Osteoblast (primary cell): ENCODE measurements around the gene CCDC12. TPM values are rescaled to one million over a fixed set of nuclear protein-coding genes. Genes with fewer than 3 reads are reported as not detected.
A peak's percentile ranks its signal among the peaks of the same experiment; 100 is the strongest.

Experiments
- DNase-seq: peaks from one replicate; pipeline ENCODE4 v3.0.0; 2011; ENCODE audit warnings: low spot score, mixed read lengths; ENCODE audit not compliant: insufficient read length; ENCODE audit errors: missing footprints
- H2AFZ ChIP-seq: 2 replicates; pipeline ENCODE4 v1.6.0; 2011; ENCODE audit warnings: mild to moderate bottlenecking, low read length
- H3K27ac ChIP-seq: 2 replicates; pipeline ENCODE4 v1.5.1; 2011; ENCODE audit warnings: mild to moderate bottlenecking, low read depth, low read length, moderate library complexity
- H3K27me3 ChIP-seq: 2 replicates; pipeline ENCODE4 v1.6.0; 2012; ENCODE audit warnings: mild to moderate bottlenecking, control low read depth, inconsistent platforms, low read length, moderate library complexity; ENCODE audit not compliant: insufficient read depth
- H3K36me3 ChIP-seq: 2 replicates; pipeline ENCODE4 v1.5.1; 2011; ENCODE audit warnings: mild to moderate bottlenecking, low read length, control low read depth, moderate library complexity; ENCODE audit not compliant: insufficient read depth
- H3K4me1 ChIP-seq: 2 replicates; pipeline ENCODE4 v1.5.1; 2011; ENCODE audit warnings: mild to moderate bottlenecking, low read length, control low read depth, moderate library complexity; ENCODE audit not compliant: insufficient read depth
- H3K4me2 ChIP-seq: 2 replicates; pipeline ENCODE4 v1.6.0; 2011; ENCODE audit warnings: mild to moderate bottlenecking, low read length; ENCODE audit not compliant: insufficient read depth
- H3K4me3 ChIP-seq: fragments of 200-600 bp; sonication (generic); 3 replicates; pipeline ENCODE4 v1.5.1; 2012; ENCODE audit warnings: mild to moderate bottlenecking, low read length, inconsistent platforms; ENCODE audit not compliant: insufficient read depth
- H3K79me2 ChIP-seq: 2 replicates; pipeline ENCODE4 v1.6.0; 2012; ENCODE audit warnings: mild to moderate bottlenecking, low read length, control low read depth, inconsistent platforms; ENCODE audit not compliant: insufficient read depth
- H3K9me3 ChIP-seq: 2 replicates; pipeline ENCODE4 v1.5.1; 2011; ENCODE audit warnings: low read depth, low read length, control low read depth
- H4K20me1 ChIP-seq: 2 replicates; pipeline ENCODE4 v1.6.0; 2012; ENCODE audit warnings: mild to moderate bottlenecking, low read length, control low read depth; ENCODE audit not compliant: insufficient read depth
- total RNA-seq: library from RNA; depleted of rRNA; stranded (reverse); fragments of >200 nt; gene quantifications from 2 replicates; pipeline ENCODE4 v1.2.3, GENCODE V29; 2012
- TF ChIP-seq, protein P1 (sequence below): IDR thresholded peaks from 2 replicates; pipeline ENCODE4 v1.5.1; 2011; ENCODE audit warnings: mild to moderate bottlenecking, low read depth, low read length, moderate library complexity; ENCODE audit errors: extremely low read depth

CCDC12 gene
- 17.4 and 20.6 TPM in 2 replicates for total RNA-seq

DNA sequence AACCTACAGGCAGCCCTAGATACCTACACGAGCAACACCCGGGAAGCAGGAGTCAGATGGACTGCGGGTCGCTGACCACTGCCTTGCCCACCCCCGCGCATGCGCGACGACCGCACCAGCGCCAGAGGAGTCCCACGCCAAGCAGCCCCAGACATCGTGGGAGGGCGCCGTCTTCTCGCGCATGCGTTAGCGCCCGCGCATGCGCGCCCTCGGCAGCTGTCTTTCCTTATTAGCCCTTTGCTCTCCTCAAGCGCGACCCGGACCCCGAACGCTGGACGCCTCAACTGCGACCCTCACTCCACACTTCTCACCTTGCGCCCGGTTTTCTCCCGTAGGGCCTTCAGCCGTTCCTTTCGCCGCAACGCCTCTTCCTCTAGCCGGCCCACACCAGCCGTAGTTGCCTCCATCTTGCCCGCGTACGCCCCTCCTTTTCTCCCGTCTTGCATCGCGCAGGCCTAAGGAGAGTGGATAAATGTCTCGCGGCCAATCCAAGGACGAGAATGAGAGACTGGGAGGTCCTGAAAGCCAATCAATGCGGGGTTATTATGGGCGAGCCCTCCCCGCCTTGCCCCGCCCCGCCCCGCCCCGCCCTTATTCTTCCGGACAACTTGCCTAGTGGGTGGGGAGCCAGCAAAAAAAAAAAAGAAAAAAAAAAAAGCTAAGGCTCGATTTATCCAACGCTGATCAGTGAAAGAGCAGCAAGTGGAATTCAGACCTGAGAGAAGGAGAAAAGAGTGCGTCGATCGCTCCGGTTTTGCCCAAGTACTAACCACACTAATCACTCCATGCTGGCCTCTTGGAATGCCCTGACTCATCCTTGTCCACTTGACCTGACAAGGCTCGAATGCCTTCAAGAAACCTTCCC lies at the start of gene CCDC12:
Gene CCDC12 (minus strand): TSS at position 420 of the 865 bp plus-strand sequence. CDS start 13 bp downstream, at position 407.
- Histone ChIP-seq H2AFZ (peak within 1 kb of the TSS; percentile 99), H3K36me3 (no peaks in the 10 kb centered on the region), H3K4me2 (peak within 1 kb of the TSS; percentile 82), H3K9me3 (no peaks in the 10 kb centered on the region), H3K4me3 (peak within 1 kb of the TSS; percentile 97), H4K20me1 (peaks cover 31% of the 10 kb centered on the region), H3K4me1 (peaks cover 8% of the 10 kb centered on the region), H3K27me3 (no peaks in the 10 kb centered on the region), H3K27ac (peak within 1 kb of the TSS; percentile 99), H3K79me2 (peaks cover 44% of the 10 kb centered on the region)
- DNase-seq = peak; percentile 100
- TF ChIP-seq, protein P1, sequence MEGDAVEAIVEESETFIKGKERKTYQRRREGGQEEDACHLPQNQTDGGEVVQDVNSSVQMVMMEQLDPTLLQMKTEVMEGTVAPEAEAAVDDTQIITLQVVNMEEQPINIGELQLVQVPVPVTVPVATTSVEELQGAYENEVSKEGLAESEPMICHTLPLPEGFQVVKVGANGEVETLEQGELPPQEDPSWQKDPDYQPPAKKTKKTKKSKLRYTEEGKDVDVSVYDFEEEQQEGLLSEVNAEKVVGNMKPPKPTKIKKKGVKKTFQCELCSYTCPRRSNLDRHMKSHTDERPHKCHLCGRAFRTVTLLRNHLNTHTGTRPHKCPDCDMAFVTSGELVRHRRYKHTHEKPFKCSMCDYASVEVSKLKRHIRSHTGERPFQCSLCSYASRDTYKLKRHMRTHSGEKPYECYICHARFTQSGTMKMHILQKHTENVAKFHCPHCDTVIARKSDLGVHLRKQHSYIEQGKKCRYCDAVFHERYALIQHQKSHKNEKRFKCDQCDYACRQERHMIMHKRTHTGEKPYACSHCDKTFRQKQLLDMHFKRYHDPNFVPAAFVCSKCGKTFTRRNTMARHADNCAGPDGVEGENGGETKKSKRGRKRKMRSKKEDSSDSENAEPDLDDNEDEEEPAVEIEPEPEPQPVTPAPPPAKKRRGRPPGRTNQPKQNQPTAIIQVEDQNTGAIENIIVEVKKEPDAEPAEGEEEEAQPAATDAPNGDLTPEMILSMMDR = no peak

- peaks cover 56% of the 10 kb centered on the region for H3K79me2 ChIP-seq
These were observed 48.4 kb upstream of the CCDC12 start for GRCh38 chr3:47024932-47025331.

GRCh38 chr3:47022641-47023071 lies 46.1 kb upstream of the CCDC12 start:
- H3K36me3 ChIP-seq = peaks cover 9% of the 10 kb centered on the region
- no peak overlapping the region for H3K4me2 ChIP-seq
- H3K9me3 ChIP-seq = no peaks in the 10 kb centered on the region
- TF ChIP-seq, protein P1 = no peak
- no peak overlapping the region for H2AFZ ChIP-seq
- DNase-seq = peak; percentile 19
- H3K4me1 ChIP-seq = peaks cover 13% of the 10 kb centered on the region
- H3K4me3 ChIP-seq = no peak overlapping the region
- peaks cover 58% of the 10 kb centered on the region for H3K79me2 ChIP-seq
- peaks cover 29% of the 10 kb centered on the region for H4K20me1 ChIP-seq
- no peaks in the 10 kb centered on the region for H3K27me3 ChIP-seq
- H3K27ac ChIP-seq = no peak overlapping the region

More at GRCh38 chr3:47024932-47025331, 48.4 kb upstream of the CCDC12 start:
- no peak overlapping the region for H2AFZ ChIP-seq
- H3K4me1 ChIP-seq = peaks cover 12% of the 10 kb centered on the region
- DNase-seq = peak; percentile 58
- H3K36me3 ChIP-seq = peaks cover 6% of the 10 kb centered on the region
- TF ChIP-seq, protein P1 = peak; percentile 40
- H3K9me3 ChIP-seq = no peaks in the 10 kb centered on the region
- H3K4me2 ChIP-seq = no peak overlapping the region
- H3K27me3 ChIP-seq = no peaks in the 10 kb centered on the region
- H4K20me1 ChIP-seq = peaks cover 29% of the 10 kb centered on the region
- no peak overlapping the region for H3K4me3 ChIP-seq
- no peak overlapping the region for H3K27ac ChIP-seq

- peak; percentile 22 for DNase-seq
- H3K27ac ChIP-seq = no peak overlapping the region
- peaks cover 55% of the 10 kb centered on the region for H3K79me2 ChIP-seq
- TF ChIP-seq, protein P1 = no peak
- peaks cover 33% of the 10 kb centered on the region for H4K20me1 ChIP-seq
- no peak overlapping the region for H2AFZ ChIP-seq
- peaks cover 29% of the 10 kb centered on the region for H3K4me1 ChIP-seq
- no peak overlapping the region for H3K4me3 ChIP-seq
- no peak overlapping the region for H3K4me2 ChIP-seq
- H3K36me3 ChIP-seq = peaks cover 14% of the 10 kb centered on the region
- no peaks in the 10 kb centered on the region for H3K27me3 ChIP-seq
- no peaks in the 10 kb centered on the region for H3K9me3 ChIP-seq
These were observed 43.8 kb upstream of the CCDC12 start for GRCh38 chr3:47020311-47020710.
